OCI-LY7 (cell line): Measurements from ENCODE around the gene QRFP. TPM values are rescaled to one million over a fixed set of nuclear protein-coding genes. Genes with fewer than 3 reads are reported as not detected.

ENCODE experiments used
- Bru-seq: library from RNA; stranded (reverse); fragments of 400-500 nt; gene quantifications from one replicate; lab custom pipeline; 2021; lab: Mats Ljungman, UMichigan
- BruChase-seq, 2 experiments: library from RNA; stranded (reverse); fragments of 400-500 nt; gene quantifications; one replicate each; lab custom pipeline; 2021; lab: Mats Ljungman, UMichigan
- BruUV-seq: library from RNA; stranded (reverse); fragments of 400-500 nt; replicated peaks from 2 replicates; lab custom pipeline; 2021; lab: Mats Ljungman, UMichigan
- CTCF ChIA-PET: fragments of 300-600 bp; sonication (Branson Sonifier 250); formaldehyde crosslinking; loops from one replicate; lab custom pipeline; 2022; ENCODE audit warnings: antibody characterized with exemption; ENCODE audit not compliant: unreplicated experiment; lab: Charles Lee
- POLR2A ChIA-PET: fragments of 300-600 bp; sonication (Branson Sonifier 250); formaldehyde crosslinking; loops from one replicate; lab custom pipeline; 2022; ENCODE audit warnings: antibody characterized with exemption; lab: Charles Lee
- DNase-seq: peaks from one replicate; pipeline ENCODE4 v3.0.0-alpha.2; 2015; ENCODE audit warnings: low spot score
- H2AFZ ChIP-seq: fragments of 200-600 bp; sonication (generic), shearing (Covaris generic); 2 replicates; pipeline ENCODE4 v1.6.1; 2014; ENCODE audit warnings: mild to moderate bottlenecking, antibody characterized with exemption, low read length, moderate library complexity
- H3K27ac ChIP-seq: fragments of 200-600 bp; sonication (generic); 2 replicates; pipeline ENCODE4 v1.5.1; 2014; ENCODE audit warnings: mixed run types, low read depth, mild to moderate bottlenecking, moderate library complexity, low read length, inconsistent platforms; ENCODE audit not compliant: poor library complexity, severe bottlenecking
- H3K36me3 ChIP-seq: fragments of 200-600 bp; sonication (generic); 2 replicates; pipeline ENCODE4 v1.6.1; 2014; ENCODE audit warnings: mild to moderate bottlenecking, antibody characterized with exemption, low read length, moderate library complexity, mixed read lengths; ENCODE audit not compliant: insufficient read depth
- H3K4me1 ChIP-seq: fragments of 200-600 bp; sonication (generic); 2 replicates; pipeline ENCODE4 v1.5.1; 2014; ENCODE audit warnings: mild to moderate bottlenecking, low read length; ENCODE audit not compliant: insufficient read depth, poor library complexity, severe bottlenecking
- H3K4me2 ChIP-seq: fragments of 200-600 bp; sonication (generic); 2 replicates; pipeline ENCODE4 v1.6.1; 2014; ENCODE audit warnings: mild to moderate bottlenecking, low read length
- H3K4me3 ChIP-seq: fragments of 200-600 bp; sonication (generic); 2 replicates; pipeline ENCODE4 v1.5.1; 2014; ENCODE audit warnings: mild to moderate bottlenecking, low read depth, low read length; ENCODE audit not compliant: poor library complexity, severe bottlenecking
- H3K79me2 ChIP-seq: fragments of 200-600 bp; sonication (generic); 2 replicates; pipeline ENCODE4 v1.6.1; 2016; ENCODE audit warnings: low read depth, mild to moderate bottlenecking, low read length, moderate library complexity, mixed read lengths; ENCODE audit not compliant: insufficient read depth
- H3K9me2 ChIP-seq: fragments of 200-600 bp; sonication (generic); 2 replicates; pipeline ENCODE4 v1.6.1; 2016; ENCODE audit warnings: mild to moderate bottlenecking, low read length, mixed read lengths; ENCODE audit not compliant: insufficient read depth
- H3K9me3 ChIP-seq: fragments of 200-600 bp; sonication (generic); 2 replicates; pipeline ENCODE4 v1.6.1; 2014; ENCODE audit warnings: mild to moderate bottlenecking, mixed run types, low read length, mixed read lengths
- H4K20me1 ChIP-seq: fragments of 200-600 bp; sonication (generic); 2 replicates; pipeline ENCODE4 v1.6.1; 2014; ENCODE audit warnings: mild to moderate bottlenecking, antibody characterized with exemption, low read length, moderate library complexity, mixed read lengths; ENCODE audit not compliant: insufficient read depth
- CTCF ChIP-seq: fragments of 200-600 bp; sonication (generic); conservative IDR thresholded peaks from 2 replicates; pipeline ENCODE4 v1.5.1; 2014; ENCODE audit warnings: mild to moderate bottlenecking, antibody characterized with exemption, low read length, moderate library complexity, mixed read lengths
- EZH2phosphoT487 ChIP-seq: fragments of 200-600 bp; sonication (generic); IDR thresholded peaks from 2 replicates; pipeline ENCODE4 v1.6.1; 2018; ENCODE audit warnings: low read depth, borderline replicate concordance, mild to moderate bottlenecking, mixed run types, antibody characterized with exemption, low read length, moderate library complexity, mixed read lengths
- intact Hi-C: fragments of 100-400 bp; cut with micrococcal nuclease; formaldehyde crosslinking; loops from one replicate; pipeline ENCODE4 v1.10.0; 2022; ENCODE audit not compliant: unreplicated experiment
- long read RNA-seq: library from polyadenylated mRNA; stranded (forward); transcript quantifications from one replicate; pipeline ENCODE4 v2.0.0, GENCODE V29; 2022
- total RNA-seq, 2 experiments: library from RNA; depleted of rRNA in 1 of 2; stranded (reverse); fragments of >200 nt in 1 of 2; shearing (Covaris generic) in 1 of 2; gene quantifications; 2 replicates each; pipeline ENCODE4 v1.2.3, GENCODE V29; 2014 to 2022

QRFP gene, protein sequence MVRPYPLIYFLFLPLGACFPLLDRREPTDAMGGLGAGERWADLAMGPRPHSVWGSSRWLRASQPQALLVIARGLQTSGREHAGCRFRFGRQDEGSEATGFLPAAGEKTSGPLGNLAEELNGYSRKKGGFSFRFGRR
- total RNA-seq (2014; rRNA removed; shearing (Covaris generic)) (not detected in 2 replicates), total RNA-seq (2022) (not detected in 2 replicates), Bru-seq, nascent RNA (not detected), BruChase-seq, experiment 1, labeled RNA remaining after a 6-hour chase (not detected), BruChase-seq, experiment 2, labeled RNA remaining after a 2-hour chase (not detected)
- long read RNA-seq, result 0 reads

DNA sequence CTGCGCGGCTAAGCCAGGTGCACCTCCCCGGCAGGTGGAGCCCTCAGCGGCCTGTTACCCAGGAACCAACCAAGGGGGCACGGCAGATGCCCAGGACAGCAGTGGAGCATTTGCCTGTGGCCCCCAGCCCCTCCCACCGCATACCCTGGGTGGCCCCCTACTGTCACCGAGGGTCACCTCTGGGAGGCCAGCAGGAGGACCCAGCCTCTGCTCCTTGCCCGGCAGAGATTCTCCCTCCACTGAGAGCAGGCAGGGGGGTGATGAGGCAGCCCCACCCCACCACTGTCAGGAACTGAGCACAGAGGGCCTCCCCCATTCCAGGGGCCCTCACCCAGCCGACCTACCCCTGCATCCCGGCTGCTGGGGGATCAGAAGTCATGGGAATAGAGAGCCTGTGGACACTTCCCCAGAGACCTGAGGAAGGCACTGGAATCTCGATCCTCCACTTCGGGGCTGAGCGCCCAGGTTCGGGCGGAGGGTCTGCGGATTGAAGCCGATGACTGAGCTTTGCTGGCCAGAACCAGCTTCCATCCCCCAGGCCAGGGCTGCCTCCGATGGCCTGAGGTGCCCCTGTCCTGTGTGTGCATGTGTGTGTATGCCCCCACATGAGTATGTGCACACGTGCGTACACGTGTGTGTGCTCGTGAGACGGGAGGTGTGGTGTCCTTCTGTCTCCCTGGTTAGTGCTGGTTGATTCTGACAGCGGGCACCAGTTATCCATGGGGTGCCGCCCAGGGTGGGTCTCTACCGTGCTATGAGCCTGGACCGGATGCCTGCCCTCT, at the start of gene QRFP:
TSS of gene QRFP (minus strand) at position 580 of the 782 bp plus-strand sequence. CDS start 2,974 bp downstream, outside the sequence.
- Histone ChIP-seq H2AFZ (no peak within 1 kb of the TSS), H3K27ac (no peak within 1 kb of the TSS), H3K36me3 (no peaks in the 10 kb centered on the region), H3K4me3 (no peak within 1 kb of the TSS), H4K20me1 (no peaks in the 10 kb centered on the region), H3K9me3 (no peaks in the 10 kb centered on the region), H3K4me2 (no peak within 1 kb of the TSS), H3K9me2 (no peaks in the 10 kb centered on the region), H3K4me1 (no peaks in the 10 kb centered on the region), H3K79me2 (no peaks in the 10 kb centered on the region)
- no TSS peak for BruUV-seq
- POLR2A ChIA-PET, result no interaction called here
- intact Hi-C loops, result no loop called here
- peak; percentile 5 for DNase-seq
- CTCF ChIA-PET, result no interaction called here
- no peak for TF ChIP-seq EZH2phosphoT487
- peak; percentile 51 for TF ChIP-seq CTCF

GRCh38 chr9:130945173-130945572, 48.6 kb upstream of the QRFP start:
- Histone ChIP-seq H3K9me3 (no peaks in the 10 kb centered on the region), H3K4me3 (no peak overlapping the region), H3K79me2 (no peaks in the 10 kb centered on the region), H3K4me1 (no peaks in the 10 kb centered on the region), H2AFZ (no peak overlapping the region), H4K20me1 (no peaks in the 10 kb centered on the region), H3K9me2 (no peaks in the 10 kb centered on the region), H3K27ac (no peak overlapping the region), H3K36me3 (no peaks in the 10 kb centered on the region), H3K4me2 (no peak overlapping the region)
- TF ChIP-seq EZH2phosphoT487 (no peak), CTCF (no peak)
- ChIA-PET POLR2A (no interaction called here), CTCF (no interaction called here)
- DNase-seq, result no peak
- BruUV-seq, result no TSS peak
- intact Hi-C loops, result no loop called here
